ENCODE measurements around the gene PITPNB.

PITPNB gene

DNA sequence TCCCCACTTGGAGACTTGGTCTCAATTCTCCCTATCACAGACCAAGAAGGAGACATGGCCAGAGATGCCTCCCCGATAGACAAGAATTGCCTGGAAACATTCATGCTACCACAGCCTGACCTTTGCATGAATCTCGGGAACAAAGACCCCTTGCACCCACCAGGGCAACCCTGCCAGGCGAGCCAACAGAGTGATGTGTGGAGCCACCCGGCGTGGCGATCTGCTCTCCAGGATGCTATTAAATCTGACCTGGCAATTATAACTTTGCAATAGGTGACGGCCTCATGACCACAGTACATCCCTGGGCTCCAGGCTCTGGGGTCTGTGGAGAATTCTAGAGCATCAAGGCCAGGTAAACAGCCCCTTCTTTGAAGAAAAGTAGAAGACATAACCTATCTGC lies 86.5 kb downstream of the PITPNB start:
- DNase-seq (ENCODE audit: low spot score) = no peak

DNA sequence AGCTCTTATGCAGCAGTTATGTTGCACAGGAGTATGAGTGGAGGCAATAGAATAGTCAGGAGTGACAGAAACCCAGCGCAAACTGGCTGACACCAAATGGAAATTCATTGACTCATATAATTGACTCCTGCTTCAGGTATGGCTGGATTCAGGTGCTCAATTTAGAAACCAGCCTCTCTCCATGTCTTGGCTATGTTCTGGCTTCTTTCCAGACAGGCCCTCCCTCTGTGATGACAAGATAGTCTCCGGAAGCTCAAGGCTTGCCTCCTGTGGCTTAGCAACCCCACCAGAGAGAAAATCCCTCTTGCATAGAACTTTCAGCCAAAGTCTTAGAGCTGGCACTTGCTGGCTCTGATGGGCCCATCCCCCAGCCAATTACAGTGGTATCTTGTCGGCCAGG lies 89.4 kb downstream of the PITPNB start:
- DNase-seq (ENCODE audit: low spot score) = no peak

DNA sequence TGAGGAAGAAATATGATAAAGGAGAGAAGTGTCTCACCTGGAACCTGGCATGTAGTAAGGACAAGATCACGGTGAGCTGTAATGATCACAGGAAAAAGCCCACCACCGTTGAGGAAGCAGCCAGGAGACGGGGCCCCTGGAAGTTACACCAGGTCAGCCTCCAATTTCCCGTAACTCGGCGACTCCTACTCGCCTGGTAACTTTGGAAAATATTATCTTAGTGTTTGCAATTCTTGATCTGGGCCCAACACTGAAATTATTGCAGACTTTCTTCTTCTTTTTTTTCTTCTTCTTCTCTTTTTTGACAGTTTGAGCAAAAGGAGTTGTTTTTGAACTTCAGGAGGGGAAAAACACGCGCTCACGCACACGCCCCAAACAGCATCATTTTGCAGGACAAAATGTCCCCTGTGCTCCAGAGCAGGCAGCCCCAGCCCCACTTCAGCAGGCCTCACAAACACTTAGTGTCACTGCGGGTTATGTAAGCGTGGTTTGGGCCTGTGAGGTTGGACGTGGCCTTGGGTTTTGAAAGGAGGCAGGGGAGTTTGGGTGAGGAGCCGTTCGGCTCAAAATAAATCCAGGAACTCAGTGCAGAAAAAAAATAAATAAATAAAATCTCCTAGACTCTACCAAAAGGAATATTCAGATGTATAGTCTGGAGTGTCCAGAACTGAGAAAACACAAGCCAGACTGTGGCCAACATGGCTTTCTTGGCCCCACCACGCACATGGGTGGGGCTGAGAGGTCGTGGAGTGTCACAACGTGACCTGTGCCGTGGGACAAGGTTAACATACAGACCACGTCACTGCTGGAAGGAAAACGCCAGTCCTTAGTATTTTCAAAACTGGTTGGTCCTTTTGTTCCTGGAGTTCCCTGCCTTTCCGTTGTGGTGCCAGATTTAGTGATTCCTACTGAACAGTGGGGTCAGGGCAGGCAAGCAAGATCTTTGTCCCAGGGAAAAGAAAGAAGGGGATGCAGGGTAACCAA lies 91.2 kb downstream of the PITPNB start:
- no peak for DNase-seq (ENCODE audit: low spot score)

DNA sequence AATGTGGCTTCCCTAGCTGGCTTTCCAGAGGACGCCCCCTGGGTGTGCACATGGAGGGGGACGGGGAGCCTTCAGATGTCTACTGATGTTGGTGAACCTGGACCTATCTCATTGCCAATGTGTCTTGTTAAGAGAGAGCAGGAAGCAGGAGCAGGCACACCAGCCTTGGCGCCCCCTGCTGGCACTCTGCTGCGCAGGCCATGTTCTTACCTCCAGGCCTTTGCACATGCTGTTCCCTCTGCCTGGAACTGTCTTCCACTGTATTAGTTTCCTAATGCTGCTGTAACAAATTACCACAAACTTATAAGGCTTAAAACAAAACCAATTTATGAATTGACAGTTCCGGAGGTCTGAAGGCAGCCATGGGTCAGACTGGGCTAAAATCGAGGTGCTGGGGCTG lies 93.9 kb downstream of the PITPNB start:
- no peak for DNase-seq (ENCODE audit: low spot score)

DNA sequence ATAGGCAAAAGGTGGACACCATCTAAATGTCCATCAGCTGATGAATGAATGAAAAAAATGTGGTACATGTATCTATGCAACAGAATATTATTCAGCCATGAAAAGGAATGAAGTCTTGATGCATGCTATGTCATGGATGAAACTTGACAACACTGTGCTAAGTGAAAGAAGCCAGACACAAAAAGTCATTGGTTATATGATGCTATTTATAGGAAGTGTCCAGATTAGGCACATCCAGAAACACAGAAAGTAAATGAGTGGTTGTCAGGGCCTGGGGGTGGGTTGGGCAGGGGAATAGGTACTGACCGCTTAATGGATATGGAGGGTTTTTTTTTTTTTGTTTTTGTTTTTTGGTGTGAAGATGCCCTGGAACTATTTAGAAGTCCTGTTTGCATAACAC lies 95.8 kb downstream of the PITPNB start:
- no peak for DNase-seq (ENCODE audit: low spot score)

DNA sequence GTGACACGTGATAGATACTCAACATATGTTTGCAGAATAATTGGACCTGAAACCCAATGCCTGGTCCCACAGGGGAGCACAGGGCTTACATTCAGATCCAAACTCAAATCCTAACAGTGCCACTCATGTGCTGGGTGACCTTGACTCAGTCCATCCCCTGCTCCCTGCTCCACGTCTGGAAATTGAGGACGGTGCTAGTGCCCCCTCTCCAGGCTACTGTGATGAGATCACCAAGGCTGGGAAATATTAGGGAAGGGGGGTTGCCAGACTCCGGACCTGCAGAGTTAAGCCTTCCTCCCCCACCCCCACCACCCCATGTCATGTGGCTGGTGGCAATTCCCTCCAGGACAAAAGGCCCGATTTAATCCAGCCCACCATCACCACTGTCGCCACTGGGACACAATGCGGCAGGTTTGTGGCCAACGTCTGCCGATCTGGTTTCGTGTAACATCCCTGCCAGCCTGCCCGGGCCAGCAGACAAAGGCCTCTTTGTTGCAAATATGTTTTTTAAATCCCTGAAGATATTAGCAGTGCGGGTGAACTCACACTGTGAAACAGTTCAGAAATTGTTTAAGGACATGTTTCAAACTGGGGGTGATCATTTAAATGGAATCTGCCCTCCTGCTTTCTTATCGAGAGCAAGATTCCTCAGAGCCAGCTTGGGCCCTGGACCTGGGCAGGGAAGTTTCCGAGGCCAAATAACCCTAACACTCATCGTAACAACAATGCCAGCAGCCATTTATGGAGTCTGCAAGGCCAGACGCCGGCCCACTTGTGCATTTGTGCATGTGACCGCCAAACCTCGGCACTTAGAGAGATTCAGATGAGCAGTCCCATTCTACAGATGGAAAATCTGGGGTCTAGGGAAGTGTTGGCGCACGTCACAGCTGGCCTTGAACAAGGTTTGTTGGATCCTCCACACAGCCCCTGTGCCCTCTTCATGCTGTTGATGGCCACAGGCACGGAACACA lies 97.9 kb downstream of the PITPNB start:
- DNase-seq (ENCODE audit: low spot score) = no peak

DNA sequence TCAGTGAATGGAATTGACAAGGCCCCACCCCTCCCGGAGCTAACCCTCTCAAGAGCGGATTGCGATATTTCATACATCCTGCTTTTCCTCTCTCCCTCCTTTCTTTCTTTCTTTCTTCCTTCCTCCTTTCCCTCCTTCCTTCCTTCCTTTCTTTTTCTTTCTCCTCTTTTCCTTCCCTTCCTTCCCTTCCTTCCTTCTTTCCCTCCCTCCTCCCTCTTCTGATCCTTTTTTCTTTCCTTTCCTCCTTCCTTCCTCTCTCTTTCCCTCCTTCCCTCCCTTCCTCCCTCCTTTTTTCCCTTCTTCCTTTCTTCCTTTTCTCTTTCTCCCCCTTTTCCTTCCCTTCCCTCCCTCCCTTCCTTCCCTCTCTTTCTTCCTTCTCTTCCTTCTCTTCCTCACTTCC lies 102.5 kb downstream of the PITPNB start:
- DNase-seq (ENCODE audit: low spot score) = no peak

DNA sequence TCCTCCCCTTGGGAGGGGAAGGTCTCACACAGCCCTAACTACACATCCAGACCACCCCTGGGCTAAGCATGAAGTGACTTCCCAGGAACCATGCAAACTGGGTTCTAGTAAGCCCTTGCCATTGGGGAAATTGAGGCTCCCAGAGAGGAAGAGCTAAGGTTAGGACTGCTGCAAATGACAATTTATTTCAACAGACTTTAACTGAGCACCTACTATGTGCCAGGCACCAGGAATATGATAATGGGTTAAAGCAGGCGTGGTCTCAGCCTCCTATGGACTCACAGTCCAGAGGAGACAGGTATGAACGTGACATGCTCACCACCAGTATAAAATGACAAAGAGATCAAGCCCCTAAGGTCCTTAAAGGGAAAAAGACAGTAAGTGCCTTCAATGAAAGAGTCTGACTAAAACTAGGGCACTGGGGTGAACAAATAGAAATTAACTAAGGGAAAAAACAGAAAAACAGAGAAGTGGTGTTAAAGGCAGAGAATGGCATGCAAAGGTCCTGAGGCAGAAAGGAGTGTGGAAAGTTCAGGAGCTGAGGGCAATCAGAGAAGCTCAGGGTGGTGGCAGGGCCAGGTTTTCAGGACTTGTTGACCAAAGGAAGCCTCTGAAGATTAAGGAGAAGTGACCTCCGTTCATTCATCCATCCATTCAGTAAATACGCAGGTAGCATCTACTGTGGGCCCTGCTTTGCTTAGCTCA lies 103.1 kb downstream of the PITPNB start:
- DNase-seq (ENCODE audit: low spot score) = no peak

DNA sequence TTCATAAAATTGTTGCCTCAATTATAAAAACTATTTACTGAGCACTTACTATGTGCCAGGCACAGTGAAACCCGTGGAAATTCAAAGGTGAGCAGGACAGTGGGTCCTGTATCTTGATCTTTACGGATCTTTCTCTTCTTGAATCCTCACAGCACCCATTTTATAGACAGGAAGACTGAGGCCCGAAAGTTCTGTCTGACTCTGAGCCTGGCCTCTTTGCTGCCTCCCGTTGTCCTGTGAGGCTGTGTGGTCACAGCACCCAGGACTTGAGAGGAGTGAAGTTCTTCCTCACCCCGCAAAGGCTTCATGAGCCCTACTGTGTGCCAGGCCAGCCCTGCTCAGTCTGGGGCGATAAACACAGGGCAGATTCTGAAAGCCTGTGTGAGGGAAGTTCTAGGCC lies 104.1 kb downstream of the PITPNB start:
- DNase-seq (ENCODE audit: low spot score) = no peak

DNA sequence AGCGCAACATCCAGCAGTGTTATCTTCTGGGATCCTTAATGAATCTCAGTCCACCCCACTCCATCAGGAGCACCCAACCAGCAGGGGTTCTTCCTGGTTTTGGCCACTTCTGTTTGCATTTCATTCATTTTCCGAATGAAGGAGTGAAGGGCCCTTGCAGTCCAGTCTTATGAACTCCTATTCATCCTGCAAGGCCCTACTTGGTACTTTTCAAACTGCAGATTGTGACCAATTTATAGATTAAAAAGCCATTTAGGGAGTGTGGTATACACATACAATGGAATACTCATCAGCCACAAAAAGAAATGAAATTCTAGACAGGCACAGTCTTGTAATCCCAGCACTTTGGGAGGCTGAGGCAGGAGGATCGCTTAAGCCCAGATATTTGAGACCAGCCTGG lies 107.3 kb downstream of the PITPNB start:
- no peak for DNase-seq (ENCODE audit: low spot score)

DNA sequence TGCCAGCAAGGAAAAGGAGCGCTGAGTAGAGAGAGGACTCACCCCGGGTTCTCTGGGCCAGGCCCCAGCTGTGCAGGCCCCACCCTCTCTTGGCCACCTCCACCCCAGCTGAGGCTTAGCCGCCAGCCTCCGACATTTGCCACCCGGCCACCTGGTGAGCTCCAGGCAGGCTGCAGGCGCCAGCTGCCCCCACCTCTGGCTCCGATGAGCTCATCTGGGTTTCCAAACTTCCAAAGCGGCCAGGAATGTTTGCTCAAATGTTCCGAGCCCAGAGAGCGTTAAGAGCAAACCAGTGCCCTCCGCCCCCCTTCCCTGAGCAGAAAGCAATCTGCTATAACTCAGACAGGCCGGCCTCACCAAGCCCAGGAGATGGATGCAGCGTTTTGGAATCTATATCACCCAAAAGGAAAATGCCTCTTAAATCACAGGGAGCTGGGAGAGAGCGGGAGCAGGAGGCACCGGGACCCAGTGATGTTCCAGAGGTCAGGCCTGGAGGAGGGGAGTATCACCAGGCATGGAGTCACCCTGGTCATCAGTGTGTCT lies 108.4 kb downstream of the PITPNB start:
- no peak for DNase-seq (ENCODE audit: low spot score)

DNA sequence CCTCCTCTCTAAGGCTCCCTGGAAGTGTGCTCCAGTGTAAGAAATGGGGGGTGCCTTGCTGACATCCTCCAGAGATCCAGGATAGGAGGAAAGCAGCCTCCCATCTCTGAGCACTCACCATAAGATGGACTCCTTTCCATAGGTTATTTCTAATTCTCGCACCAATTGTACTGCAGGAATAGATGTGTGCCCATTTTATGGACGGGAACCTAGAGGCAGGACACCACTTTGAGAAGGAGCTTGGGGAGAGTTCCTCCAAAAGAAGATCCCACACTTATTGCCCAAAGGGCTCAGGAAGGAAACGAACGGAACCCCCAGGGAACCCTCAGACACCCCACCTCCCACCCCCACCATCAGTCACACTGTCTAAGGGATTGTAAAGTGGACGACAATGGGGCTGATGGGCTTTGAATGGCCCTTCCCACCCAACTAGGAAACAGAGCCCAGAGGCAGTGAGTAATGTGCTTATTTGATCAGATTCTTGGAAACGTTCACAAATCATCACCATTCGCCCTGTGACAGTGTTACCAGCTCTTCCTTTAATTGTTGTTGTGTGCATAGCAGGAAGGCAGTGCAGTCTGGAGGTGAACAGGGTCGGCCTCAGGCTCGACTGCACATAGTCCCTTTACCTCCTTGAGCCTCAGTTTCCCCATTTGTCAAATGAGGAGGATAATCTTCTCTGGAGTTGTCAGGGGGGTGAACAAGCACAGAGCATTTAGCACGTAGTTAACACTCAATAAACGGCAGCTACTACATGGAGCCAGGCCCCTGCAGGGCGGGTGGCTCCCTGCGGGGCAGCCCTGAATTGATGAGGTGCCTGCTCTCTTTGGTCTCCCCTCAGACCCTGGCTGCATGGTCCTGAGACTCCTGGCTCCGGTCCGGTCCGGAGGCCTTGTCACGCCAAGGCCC lies 109.1 kb downstream of the PITPNB start:
- DNase-seq (ENCODE audit: low spot score) = no peak

DNA sequence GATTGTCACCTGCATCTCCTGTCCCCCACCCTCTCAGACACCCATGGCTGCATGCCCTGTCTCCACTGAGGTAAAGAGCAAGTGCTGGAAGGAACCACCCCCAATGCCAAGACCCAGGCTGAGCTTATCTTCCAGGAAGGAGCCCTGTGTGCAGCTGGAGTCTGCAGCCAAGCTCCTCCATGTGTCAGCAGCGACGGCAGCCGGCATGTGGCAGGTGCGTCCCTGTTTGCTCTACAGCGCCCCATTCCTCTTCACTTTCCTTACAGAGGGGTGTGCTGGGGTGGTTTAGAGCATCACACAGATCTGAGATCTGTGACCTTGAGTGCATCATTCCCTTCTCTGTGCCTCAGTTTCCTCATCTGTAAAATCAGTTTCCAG lies 109.8 kb downstream of the PITPNB start:
- no peak for DNase-seq (ENCODE audit: low spot score)

DNA sequence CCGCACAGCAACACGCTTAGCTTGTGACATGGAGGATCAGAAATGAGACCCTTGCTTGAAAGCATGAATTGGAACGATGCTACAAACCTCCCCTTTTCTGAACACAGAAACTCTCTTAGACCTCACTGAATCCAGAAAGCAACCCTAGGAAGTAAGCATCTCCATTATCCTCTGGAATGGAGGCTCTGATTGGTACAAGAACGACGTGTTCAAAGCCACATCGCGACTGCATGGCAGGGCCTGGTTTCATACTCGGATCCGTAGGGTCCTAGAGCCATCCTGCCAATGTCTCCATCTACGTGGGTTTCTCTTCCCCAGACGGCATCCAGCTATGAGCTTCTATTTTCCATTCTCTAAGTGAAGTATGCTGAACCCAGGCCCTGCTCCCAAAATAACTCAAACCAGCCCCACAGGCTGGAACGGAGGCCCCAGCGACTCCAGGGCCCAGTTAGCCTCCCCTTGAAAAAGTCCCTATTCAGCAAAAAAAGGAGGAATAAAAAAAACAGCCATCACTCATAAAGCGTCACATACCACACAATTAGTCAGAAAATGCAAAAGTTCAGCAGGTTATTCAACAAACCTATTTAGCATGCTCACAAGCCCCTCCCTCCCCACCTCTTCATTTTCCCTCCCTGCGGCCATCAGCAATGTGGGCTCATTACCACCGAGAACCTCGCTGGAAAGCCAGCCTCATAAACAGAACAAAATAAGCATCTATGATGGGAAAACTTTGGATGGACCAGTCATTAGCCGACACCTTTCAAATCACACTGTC lies 110.4 kb downstream of the PITPNB start:
- DNase-seq (ENCODE audit: low spot score) = no peak

DNA sequence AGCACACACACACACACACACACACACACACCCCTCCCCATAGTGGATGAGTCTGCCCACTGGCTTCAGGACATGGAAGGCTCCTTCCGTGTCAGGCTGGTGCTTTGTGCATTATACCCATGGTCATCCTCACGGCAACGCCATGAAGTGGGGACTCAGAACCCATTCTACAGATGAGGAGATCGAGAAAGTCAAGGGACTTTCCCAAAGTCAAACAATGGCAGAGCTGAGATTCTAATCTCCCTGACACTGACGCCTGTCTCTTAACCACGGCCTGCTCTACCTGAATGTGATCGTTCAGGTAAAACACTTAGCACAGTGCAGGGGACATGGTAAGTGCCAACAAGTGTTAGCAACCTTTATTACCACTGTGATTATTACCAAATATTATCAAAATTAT lies 113.2 kb downstream of the PITPNB start:
- no peak for DNase-seq (ENCODE audit: low spot score)

DNA sequence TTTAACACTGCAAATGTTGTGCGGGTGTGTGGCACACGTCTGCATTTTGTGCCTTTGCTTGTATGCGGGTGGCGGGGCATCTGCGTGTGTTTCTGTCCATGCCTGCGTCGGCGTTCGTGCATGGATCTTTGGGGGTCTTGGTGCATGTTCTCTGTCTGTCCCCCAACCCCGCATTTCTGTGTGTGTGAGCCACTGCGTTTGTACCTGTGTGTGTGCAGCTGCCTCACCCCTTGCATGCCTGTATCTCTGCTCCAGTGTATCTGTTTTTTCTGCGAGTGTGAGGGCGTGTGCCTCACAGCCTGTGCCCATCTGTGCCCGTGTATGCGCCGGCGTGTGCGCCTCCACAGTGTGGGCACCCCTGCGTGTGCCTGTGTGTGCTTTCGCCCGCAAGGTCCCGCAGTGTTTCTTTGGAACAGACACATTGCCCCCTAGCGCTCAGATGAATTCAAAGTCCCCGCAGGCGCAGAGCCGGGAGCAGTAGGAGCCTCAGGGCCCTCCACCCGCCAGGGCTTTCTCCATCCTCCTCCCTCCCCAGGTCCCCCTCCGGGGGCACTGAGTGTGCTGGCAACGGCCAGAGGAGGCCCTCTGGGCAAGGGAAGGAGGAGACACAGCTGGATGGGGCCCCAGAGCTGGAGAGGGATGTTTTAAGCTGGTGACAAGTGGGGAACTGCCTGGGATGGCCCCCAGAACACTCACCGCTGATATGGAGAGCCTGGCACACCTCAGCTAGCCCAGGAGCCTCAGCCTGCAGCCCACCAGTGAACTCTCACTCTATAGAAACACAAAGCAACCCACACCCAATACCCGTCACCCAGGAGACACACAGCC lies 114.4 kb downstream of the PITPNB start:
- DNase-seq (ENCODE audit: low spot score) = peak; percentile 47

DNA sequence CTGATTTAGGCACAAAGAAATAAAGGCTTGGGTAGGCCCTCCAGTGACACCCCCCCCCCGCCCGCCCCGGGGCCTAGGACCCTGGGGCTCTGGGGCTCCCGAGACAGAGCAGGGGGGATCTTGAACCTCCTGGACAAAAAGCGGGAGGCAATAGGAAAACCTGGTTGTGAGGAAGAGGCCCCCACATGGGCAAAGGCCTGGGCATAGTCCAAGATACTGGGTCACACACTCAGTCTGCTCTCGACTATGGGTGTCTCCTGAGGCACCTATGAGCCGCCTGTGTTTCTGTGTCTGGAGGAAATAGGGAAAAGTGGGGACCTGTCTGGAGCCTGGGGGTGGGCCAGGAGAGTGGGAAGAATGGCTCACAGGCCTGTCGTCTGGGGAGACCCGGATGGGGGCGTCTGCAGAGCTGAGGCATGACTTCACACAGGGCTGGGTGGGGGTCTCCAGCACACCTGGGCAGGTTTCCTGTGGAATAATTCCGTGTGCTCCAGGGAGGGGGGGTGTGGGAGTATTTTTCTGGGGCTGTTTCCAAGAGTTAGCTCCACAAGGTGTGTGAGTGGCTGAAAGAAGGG lies 115.1 kb downstream of the PITPNB start:
- no peak for DNase-seq (ENCODE audit: low spot score)

DNA sequence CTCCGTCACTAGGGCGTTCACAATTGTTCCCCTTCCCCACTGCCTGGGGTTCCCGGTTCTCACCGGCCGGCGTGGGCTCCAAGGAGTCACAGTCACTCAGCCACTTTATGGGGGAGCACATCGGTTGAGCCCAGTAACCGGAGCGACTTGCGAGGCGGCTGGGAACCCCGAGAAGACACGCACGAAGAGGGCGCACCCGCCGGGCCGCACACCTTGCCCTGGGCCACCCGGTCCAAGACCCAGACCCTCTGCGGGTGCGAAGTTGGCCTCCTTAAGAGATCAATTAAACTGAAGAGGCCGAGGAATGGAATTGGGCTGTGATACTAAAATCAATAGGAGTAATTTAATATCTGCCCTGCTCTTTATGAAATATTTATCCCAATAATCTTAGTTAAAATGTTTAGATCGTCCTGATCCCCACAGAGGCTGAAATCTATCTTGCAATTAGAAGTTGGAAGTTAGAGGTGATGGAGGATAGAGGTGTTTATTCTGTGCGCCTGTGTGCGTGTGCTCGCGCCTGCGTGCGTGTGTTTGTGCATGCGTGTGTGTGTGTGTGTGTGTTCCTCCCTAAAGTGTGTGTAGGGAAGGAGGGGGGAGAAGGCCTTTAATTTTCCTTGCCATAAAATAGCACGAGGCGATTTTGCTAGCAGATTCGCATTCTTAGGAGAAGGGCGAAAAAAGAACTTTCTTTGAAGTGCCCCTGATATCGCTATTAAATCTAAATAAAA lies 116.5 kb downstream of the PITPNB start:
- no peak for DNase-seq (ENCODE audit: low spot score)
